HG03108 (cell line): ENCODE measurements around the gene KRT35.

Experiments used
- ATAC-seq: cut with Tn5 transposase; IDR thresholded peaks from one replicate; pipeline ENCODE4 v1.9.1; 2021; ENCODE audit warnings: moderate library complexity; ENCODE audit not compliant: unreplicated experiment

The KRT35 gene

GRCh38 chr17:41512546-41513167, 31.7 kb upstream of the KRT35 start:
- no peak for ATAC-seq

- no peak for ATAC-seq
Measured at GRCh38 chr17:41511716-41512115, 30.8 kb upstream of the KRT35 start.

- no peak for ATAC-seq
Measured at GRCh38 chr17:41511116-41511515, 30.2 kb upstream of the KRT35 start.

GRCh38 chr17:41510251-41511065, 29.5 kb upstream of the KRT35 start:
- ATAC-seq, result no peak

GRCh38 chr17:41507315-41507880, 26.4 kb upstream of the KRT35 start:
- ATAC-seq, result no peak

GRCh38 chr17:41505809-41506767, 25.1 kb upstream of the KRT35 start:
- no peak for ATAC-seq

- ATAC-seq, result no peak
Measured at GRCh38 chr17:41505007-41505808, 24.3 kb upstream of the KRT35 start, which contains the start of gene KRT13. Gene KRT13 (minus strand): TSS chr17:41505612. CDS start chr17:41505550, 62 bp downstream.

GRCh38 chr17:41504246-41504977, 23.5 kb upstream of the KRT35 start:
- ATAC-seq, result no peak

- no peak for ATAC-seq
Measured at GRCh38 chr17:41503202-41503601, 22.3 kb upstream of the KRT35 start.

- no peak for ATAC-seq
Measured at GRCh38 chr17:41500131-41500911, 19.4 kb upstream of the KRT35 start.

GRCh38 chr17:41499714-41500113, 18.8 kb upstream of the KRT35 start:
- no peak for ATAC-seq

- no peak for ATAC-seq
Measured at GRCh38 chr17:41498276-41498675, 17.3 kb upstream of the KRT35 start.

- ATAC-seq, result peak; percentile 84
Measured at GRCh38 chr17:41496803-41497484, 16.0 kb upstream of the KRT35 start.

- no peak for ATAC-seq
Measured at GRCh38 chr17:41494524-41494923, 13.6 kb upstream of the KRT35 start.

- no peak for ATAC-seq
Measured at GRCh38 chr17:41492771-41493170, 11.8 kb upstream of the KRT35 start.

GRCh38 chr17:41492351-41492750, 11.4 kb upstream of the KRT35 start:
- ATAC-seq, result no peak

GRCh38 chr17:41491476-41491875, 10.5 kb upstream of the KRT35 start:
- no peak for ATAC-seq
